OCI-LY1 (cell line): ENCODE data around the gene UBAP2L.

Experiments used
- H2AFZ ChIP-seq: fragments of 200-600 bp; sonication (generic), shearing (Covaris generic); 2 replicates; pipeline ENCODE4 v1.6.0; 2014; ENCODE audit warnings: antibody characterized with exemption, mild to moderate bottlenecking, low read length
- H3F3A ChIP-seq: fragments of 200-600 bp; sonication (generic), shearing (Covaris generic); 2 replicates; pipeline ENCODE4 v1.6.0; 2014; ENCODE audit warnings: mild to moderate bottlenecking, antibody characterized with exemption, low read length, moderate library complexity; ENCODE audit not compliant: insufficient read depth
- H3K27ac ChIP-seq: fragments of 200-600 bp; sonication (generic); 2 replicates; pipeline ENCODE4 v1.5.1; 2014; ENCODE audit warnings: low read length, mixed run types, mild to moderate bottlenecking, low read depth; ENCODE audit not compliant: poor library complexity, severe bottlenecking
- H3K27me3 ChIP-seq: fragments of 200-600 bp; sonication (generic); 2 replicates; pipeline ENCODE4 v1.6.0; 2014; ENCODE audit warnings: antibody characterized with exemption, mild to moderate bottlenecking, low read length, moderate library complexity; ENCODE audit not compliant: insufficient read depth
- H3K36me3 ChIP-seq: fragments of 200-600 bp; sonication (generic); 2 replicates; pipeline ENCODE4 v1.6.1; 2014; ENCODE audit warnings: mild to moderate bottlenecking, antibody characterized with exemption, low read length, moderate library complexity, mixed read lengths; ENCODE audit not compliant: insufficient read depth
- H3K4me1 ChIP-seq: fragments of 200-600 bp; sonication (generic); 2 replicates; pipeline ENCODE4 v1.5.1; 2014; ENCODE audit warnings: mild to moderate bottlenecking, low read length, moderate library complexity; ENCODE audit not compliant: insufficient read depth, severe bottlenecking
- H3K4me2 ChIP-seq: fragments of 200-600 bp; sonication (generic), shearing (Covaris generic); 2 replicates; pipeline ENCODE4 v1.6.1; 2014; ENCODE audit warnings: low read length
- H3K4me3 ChIP-seq: fragments of 200-600 bp; sonication (generic); 2 replicates; pipeline ENCODE4 v1.5.1; 2014; ENCODE audit warnings: low read length, low read depth, mild to moderate bottlenecking, mixed read lengths; ENCODE audit not compliant: poor library complexity, severe bottlenecking
- H3K79me2 ChIP-seq: fragments of 200-600 bp; shearing (Covaris generic); 2 replicates; pipeline ENCODE4 v1.6.1; 2016; ENCODE audit warnings: mixed run types, low read length, mixed read lengths; ENCODE audit not compliant: insufficient read depth
- H3K9ac ChIP-seq: fragments of 200-600 bp; sonication (generic), shearing (Covaris generic); 2 replicates; pipeline ENCODE4 v1.6.1; 2014; ENCODE audit warnings: mild to moderate bottlenecking, low read length, mixed read lengths
- H3K9me2 ChIP-seq: fragments of 200-600 bp; sonication (generic), shearing (Covaris generic); 2 replicates; pipeline ENCODE4 v1.6.1; 2014; ENCODE audit warnings: low read depth, mild to moderate bottlenecking, low read length, mixed read lengths
- H3K9me3 ChIP-seq: fragments of 200-600 bp; shearing (Covaris generic); 2 replicates; pipeline ENCODE4 v1.6.1; 2014; ENCODE audit warnings: low read length, mixed read lengths
- H4K20me1 ChIP-seq: fragments of 200-600 bp; sonication (generic), shearing (Covaris generic); 2 replicates; pipeline ENCODE4 v1.6.0; 2016; ENCODE audit warnings: mild to moderate bottlenecking, low read length; ENCODE audit not compliant: insufficient read depth
- CTCF ChIP-seq: fragments of 200-600 bp; sonication (generic), shearing (Covaris generic); IDR thresholded peaks from 2 replicates; pipeline ENCODE4 v1.5.1; 2017; ENCODE audit warnings: mild to moderate bottlenecking, antibody characterized with exemption, low read length, moderate library complexity, mixed read lengths
- EZH2 ChIP-seq: fragments of 200-600 bp; sonication (generic), shearing (Covaris generic); IDR thresholded peaks from 2 replicates; pipeline ENCODE4 v1.8.0; 2017; ENCODE audit warnings: borderline replicate concordance, mixed run types, mild to moderate bottlenecking, antibody characterized with exemption, low read length, moderate library complexity, mixed read lengths

The UBAP2L gene

GRCh38 chr1:154178911-154179811 is 41.6 kb upstream of the UBAP2L start:
- Histone ChIP-seq H3F3A (no peaks in the 10 kb centered on the region), H3K4me3 (no peak overlapping the region), H2AFZ (no peak overlapping the region), H3K27me3 (no peaks in the 10 kb centered on the region), H4K20me1 (no peaks in the 10 kb centered on the region), H3K36me3 (peaks cover 38% of the 10 kb centered on the region), H3K9me2 (no peaks in the 10 kb centered on the region), H3K9ac (no peak overlapping the region; the same call in 1 of the 2 replicates), H3K27ac (peak overlapping the region; percentile 8), H3K4me2 (peak overlapping the region; percentile 62; the same call in 1 of the 2 replicates), H3K4me1 (peaks cover 50% of the 10 kb centered on the region), H3K9me3 (no peaks in the 10 kb centered on the region), H3K79me2 (peaks cover 67% of the 10 kb centered on the region)
- no peak for TF ChIP-seq CTCF
- no peak for TF ChIP-seq EZH2

- Histone ChIP-seq H3K4me1 (peaks cover 50% of the 10 kb centered on the region), H3K9ac (peak overlapping the region; percentile 35; the same call in 1 of the 2 replicates), H3K27ac (peak overlapping the region; percentile 71)
Observed at GRCh38 chr1:154179946-154180687, 40.6 kb upstream of the UBAP2L start.

More at GRCh38 chr1:154179946-154180687, 40.6 kb upstream of the UBAP2L start:
- Histone ChIP-seq H3K79me2 (peaks cover 67% of the 10 kb centered on the region), H4K20me1 (no peaks in the 10 kb centered on the region), H3K36me3 (peaks cover 30% of the 10 kb centered on the region), H3K9me3 (no peaks in the 10 kb centered on the region), H3K9me2 (no peaks in the 10 kb centered on the region), H2AFZ (no peak overlapping the region), H3F3A (no peaks in the 10 kb centered on the region), H3K27me3 (no peaks in the 10 kb centered on the region; the same call in 1 of the 2 replicates), H3K4me3 (peak overlapping the region; percentile 43), H3K4me2 (peak overlapping the region; percentile 62)
- TF ChIP-seq EZH2 (no peak), CTCF (no peak)
